ENCODE results near the gene S100A7A.

S100A7A gene

DNA sequence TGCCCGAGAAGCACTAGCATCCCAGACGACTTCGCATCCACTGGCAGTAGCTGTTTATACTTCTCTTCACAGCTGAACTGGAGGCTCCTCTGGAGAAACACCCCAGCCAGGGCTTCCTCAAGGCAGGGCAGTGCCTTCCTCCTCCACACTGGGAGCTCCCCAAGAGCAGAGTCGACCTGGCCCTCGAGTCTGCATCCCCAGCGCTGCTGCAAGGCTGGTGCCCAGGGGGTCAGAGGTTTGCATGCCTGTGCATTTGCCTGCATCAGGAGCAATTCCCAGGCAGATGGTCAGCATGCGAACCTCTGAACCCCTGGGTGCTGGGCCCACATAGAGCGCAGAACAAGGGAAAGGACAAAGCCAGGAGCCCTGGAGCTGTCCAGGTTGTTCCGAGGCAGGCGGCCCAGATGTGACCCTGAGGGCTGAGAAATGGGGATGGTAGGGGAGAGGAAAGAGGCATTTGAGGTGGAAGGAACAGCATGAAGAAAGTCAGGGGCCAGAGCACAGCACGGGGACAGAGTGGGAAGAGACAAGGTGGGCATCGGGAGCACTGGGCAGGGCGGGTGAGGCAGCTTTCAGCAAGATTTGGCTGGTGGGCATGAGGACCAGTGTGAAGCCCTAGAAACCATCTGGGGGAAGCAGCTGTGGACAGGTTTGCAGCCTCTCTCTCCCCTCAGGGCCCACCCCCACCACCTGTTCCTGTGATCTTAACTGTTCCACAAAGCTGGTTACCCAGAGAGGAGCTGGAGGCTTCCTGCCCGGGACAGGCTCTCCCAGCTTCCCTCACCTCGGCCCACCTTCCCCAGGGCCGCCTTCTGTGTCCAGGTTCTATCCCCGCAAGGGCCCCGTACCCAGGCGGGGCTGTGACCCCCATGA, 19.0 kb upstream of the S100A7A start:
- TF ChIP-seq, protein P1, sequence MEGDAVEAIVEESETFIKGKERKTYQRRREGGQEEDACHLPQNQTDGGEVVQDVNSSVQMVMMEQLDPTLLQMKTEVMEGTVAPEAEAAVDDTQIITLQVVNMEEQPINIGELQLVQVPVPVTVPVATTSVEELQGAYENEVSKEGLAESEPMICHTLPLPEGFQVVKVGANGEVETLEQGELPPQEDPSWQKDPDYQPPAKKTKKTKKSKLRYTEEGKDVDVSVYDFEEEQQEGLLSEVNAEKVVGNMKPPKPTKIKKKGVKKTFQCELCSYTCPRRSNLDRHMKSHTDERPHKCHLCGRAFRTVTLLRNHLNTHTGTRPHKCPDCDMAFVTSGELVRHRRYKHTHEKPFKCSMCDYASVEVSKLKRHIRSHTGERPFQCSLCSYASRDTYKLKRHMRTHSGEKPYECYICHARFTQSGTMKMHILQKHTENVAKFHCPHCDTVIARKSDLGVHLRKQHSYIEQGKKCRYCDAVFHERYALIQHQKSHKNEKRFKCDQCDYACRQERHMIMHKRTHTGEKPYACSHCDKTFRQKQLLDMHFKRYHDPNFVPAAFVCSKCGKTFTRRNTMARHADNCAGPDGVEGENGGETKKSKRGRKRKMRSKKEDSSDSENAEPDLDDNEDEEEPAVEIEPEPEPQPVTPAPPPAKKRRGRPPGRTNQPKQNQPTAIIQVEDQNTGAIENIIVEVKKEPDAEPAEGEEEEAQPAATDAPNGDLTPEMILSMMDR (IDR thresholded peaks at IDR 0.05; ENCODE audit: control insufficient read depth, insufficient read depth, low read depth, low read length, missing control alignments) = no peak
- DNase-seq (ENCODE audit: low read depth) = no peak
- H3K4me3 ChIP-seq (ENCODE audit: control insufficient read depth, low read depth, low read length) = no peak overlapping the region

DNA sequence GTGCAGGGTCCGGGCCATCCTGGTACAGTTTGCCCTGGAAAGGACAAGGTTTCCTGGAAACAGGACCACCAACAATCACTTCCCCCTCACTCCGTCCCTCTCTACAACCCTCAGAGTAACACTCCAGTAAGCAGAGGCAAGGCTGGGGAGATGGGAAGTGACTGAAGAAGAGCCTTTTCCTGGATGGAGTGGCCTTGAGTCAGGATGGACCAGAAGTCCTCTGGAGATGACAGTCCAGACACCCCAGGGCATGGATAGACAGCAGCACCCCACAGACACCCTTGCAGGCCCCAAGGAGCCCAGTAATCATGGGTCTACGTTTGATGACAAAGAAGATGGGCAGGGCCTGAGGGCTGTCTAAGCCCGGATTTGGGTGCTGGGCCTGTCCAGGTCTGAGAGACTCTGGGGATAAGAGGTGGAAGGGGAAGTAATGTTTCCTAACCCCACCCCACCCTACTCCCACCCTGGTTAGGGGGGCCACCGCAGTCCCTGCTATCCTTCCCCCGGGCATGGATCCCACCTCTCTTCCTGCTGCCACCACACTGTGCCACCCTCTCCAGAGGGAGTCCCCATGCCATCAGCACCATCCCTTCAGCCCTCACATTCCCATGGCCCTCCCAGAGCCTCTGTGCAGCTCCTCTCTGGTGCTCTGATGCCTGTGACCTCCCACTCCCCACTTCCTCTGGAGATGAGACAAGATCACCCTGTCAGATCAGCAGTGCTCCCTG, 18.2 kb upstream of the S100A7A start:
- no peak overlapping the region for H3K4me3 ChIP-seq (ENCODE audit: control insufficient read depth, low read depth, low read length)
- no peak for DNase-seq (ENCODE audit: low read depth)
- TF ChIP-seq, protein P1 (IDR thresholded peaks at IDR 0.05; ENCODE audit: control insufficient read depth, insufficient read depth, low read depth, low read length, missing control alignments) = no peak

DNA sequence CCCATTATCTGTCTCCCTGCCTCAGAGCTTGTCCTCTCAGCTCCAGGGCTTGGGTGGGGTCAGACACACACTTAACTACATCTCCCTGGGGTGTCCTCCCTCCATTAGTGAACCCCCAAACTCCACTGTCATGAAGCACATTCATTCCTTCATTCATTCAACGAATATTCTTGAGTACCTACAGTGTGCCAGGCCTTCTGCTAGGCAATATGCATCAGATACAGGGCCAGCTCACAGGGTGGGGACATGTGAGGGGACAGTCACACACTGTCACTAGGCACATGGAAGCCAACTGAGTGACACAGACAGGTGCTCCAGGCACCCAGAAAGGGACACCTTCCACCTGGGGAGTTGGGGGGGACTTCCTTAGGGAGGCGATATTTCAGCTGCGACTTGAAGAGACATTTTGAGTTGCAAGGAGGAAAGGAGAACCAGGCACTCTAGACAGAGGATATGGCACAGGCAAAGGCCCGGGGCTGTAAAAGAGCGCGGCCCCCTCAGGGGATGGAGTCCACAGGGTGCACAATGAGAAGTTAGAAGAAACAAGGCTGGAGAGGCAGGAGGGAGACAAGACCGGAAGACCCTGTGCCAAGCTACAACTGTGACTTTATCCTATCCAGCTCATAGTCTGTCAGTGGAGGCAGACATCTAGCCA, 16.8 kb upstream of the S100A7A start:
- TF ChIP-seq, protein P1 (IDR thresholded peaks at IDR 0.05; ENCODE audit: control insufficient read depth, insufficient read depth, low read depth, low read length, missing control alignments) = no peak
- DNase-seq (ENCODE audit: low read depth) = no peak
- no peak overlapping the region for H3K4me3 ChIP-seq (ENCODE audit: control insufficient read depth, low read depth, low read length)

DNA sequence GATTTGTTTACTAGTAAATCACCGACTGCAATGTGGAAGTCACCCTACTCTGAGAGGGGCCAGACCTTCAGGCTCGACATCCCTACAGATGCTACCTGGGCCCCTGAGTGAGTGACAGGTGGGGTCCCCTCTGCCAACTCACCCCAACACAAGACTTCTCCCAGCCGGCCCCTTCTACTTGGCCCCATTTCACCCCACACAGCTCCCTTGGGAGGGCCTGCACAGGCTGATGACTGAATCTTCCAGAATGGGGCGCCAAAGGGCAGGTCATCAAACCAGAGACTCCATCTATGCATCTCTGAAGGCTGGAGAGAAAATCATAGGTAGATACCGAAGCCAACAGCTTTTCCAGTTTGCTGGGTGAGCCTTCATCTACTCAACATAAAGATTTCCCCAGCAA, 16.1 kb upstream of the S100A7A start:
- TF ChIP-seq, protein P1 (IDR thresholded peaks at IDR 0.05; ENCODE audit: control insufficient read depth, insufficient read depth, low read depth, low read length, missing control alignments) = peak; percentile 20
- no peak overlapping the region for H3K4me3 ChIP-seq (ENCODE audit: control insufficient read depth, low read depth, low read length)
- DNase-seq (ENCODE audit: low read depth) = no peak

DNA sequence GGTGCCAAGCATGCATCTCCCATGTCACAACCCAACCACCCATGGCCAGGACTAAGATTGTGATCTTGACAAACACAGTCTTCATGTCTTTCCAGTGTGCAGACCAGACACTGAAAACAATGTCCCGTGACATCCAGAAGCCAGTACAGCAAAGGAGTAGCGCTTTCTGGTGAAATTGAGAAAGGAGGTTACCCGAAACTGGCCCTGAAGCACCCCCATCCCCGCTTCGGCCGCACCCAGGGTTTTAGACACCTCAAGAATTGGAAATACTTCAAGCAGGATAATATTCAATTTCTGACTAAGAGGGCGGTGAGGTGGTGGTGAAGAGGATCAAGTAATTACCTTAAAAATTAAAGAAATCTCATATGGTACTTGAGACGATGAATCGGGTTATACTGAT, 14.9 kb upstream of the S100A7A start:
- TF ChIP-seq, protein P1 (IDR thresholded peaks at IDR 0.05; ENCODE audit: control insufficient read depth, insufficient read depth, low read depth, low read length, missing control alignments) = no peak
- no peak for DNase-seq (ENCODE audit: low read depth)
- no peak overlapping the region for H3K4me3 ChIP-seq (ENCODE audit: control insufficient read depth, low read depth, low read length)

DNA sequence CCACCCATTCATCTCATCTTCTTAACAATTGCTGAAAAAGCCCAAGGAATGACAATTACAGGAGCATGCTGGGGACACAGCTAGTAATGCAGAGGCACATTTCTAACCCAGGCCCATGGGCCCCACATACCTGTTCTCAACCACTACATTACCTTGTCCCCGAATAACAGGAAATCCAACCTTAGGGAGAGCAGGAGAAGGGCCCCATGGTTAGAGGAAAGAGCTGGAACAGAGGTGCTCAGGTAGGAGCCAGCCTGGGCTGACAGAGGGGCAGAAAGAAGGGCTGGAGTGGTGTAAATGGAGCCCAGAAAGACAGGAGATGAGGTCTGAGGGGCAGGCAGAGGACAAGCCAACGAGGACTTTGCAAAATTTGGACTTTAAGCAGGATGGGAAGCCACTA, 14.1 kb upstream of the S100A7A start:
- no peak overlapping the region for H3K4me3 ChIP-seq (ENCODE audit: control insufficient read depth, low read depth, low read length)
- DNase-seq (ENCODE audit: low read depth) = no peak
- TF ChIP-seq, protein P1 (IDR thresholded peaks at IDR 0.05; ENCODE audit: control insufficient read depth, insufficient read depth, low read depth, low read length, missing control alignments) = no peak
